HG03571 (cell line): ENCODE data around the gene APP.
A peak's percentile ranks its signal among the peaks of the same experiment; 100 is the strongest.

ENCODE experiments used
- ATAC-seq: cut with Tn5 transposase; IDR thresholded peaks from one replicate; pipeline ENCODE4 v1.9.1; 2021; ENCODE audit not compliant: unreplicated experiment

Gene APP

DNA sequence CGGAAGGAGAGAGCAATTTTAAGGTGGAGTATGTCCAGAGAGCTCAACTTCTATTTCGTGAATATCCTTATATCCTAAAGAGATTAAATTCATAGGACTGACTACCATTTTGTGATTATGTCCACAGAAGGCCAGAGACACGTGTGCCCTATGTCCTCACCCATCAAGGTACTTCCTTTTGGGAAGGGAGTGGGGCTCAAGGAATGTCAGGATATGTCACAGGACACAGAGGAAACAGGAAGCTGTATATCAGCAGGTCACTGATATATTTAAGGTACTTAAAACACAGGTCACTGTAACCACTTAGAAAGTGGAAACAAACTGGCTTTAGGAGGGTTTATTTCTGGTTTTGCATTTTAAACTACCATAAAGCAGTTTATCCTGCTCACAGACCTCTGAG lies 184.6 kb downstream of the APP start:
- no peak for ATAC-seq

DNA sequence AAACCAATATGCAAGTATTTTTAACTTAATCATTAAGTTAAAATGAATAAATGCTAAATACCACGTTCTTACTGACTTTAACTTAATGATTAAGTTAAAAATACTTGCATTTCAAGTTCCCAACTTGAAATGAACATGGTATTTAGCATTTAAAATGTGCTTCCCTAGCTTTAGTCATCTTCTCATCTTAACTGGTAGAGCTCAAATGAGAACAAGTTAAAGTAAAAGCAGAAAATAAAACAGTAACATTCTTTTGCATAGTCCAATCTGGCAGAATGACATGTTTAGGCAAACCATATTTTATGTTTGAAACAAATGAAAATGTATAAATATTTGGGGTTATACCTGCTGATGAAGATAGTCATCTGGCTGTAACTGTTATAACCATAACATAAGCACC lies 186.0 kb downstream of the APP start:
- ATAC-seq = no peak

- ATAC-seq = no peak
These were observed 186.8 kb downstream of the APP start for GRCh38 chr21:25983745-25984144.

DNA sequence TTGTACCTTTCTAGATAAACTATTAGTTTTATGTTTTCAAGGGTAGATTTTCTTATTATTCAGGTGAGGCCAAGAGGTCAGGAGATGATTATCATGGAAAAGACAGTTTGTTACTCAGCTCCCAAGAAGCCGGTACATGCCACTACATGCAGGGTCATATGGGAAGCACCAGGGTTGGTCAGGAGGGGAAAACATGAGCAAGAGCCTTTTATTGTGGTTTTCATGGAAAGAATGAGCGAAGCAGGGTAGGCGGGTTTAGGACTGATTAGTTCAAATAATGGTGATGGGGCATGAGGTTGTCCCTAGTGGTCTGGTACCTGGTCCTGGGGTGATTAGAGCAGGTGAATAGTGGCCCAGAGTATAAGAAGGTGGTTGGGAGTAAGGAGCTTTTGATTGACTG lies 189.9 kb downstream of the APP start:
- ATAC-seq = no peak

DNA sequence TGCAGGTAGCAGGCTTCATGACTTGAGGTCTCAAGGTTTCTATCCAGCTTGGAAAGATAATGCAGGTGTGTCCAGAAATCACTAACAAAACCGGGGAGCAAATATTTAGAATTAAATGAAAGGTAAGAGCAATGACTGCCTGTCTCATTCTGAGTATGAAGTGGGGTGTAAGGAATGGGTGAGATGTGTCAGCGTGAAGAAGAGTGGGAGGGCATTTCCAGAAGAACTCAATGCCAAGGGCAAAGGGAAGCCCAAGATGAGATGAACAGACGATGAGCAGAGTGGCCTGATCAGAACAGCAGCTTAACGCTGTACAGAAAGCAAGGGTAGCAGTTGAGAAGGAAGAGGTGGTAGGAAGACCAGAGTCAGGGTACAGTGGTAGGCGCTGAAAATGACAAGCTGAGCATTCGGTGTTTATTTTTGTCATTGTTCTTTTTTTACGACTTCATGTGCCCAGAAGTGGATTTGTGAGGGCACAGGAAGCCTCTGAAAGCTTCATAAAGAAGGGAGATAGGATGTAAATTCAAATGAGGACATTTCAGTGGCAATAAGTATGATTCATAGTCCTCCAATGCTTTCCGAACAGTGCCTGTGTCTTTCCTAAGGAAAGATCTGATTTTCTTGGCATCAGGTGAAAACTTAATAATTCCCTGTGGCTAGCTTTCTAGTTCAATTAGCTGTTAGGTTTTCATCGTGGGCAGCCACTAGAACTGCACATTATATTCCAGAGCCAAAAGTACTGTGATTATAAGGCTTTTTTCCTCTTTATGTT lies 190.5 kb downstream of the APP start:
- ATAC-seq = no peak

DNA sequence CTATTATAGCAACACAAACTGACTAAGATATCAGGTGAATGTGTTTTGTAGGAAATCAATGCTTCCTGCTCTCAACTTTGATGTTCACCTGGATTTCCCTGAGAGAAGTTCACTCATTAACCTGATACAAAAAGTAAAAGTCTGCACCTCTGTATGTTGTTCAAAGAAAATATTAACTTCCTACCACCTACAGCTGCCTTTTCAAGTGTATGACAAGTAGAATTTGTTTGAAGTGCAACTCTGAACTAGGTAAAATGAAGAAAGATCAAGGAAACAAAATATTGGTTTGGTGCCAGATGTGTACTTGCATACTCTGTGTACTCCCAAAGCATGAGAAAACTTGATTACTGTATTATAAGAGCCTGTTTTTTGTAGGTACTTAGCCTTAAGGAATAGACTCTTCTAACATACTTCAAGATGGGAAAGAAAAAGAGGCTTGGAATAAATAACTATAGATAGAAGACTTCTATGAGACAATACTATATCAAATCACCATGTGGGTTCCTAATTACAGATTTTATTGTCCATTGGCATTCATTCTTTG lies 193.4 kb downstream of the APP start:
- ATAC-seq = no peak

GRCh38 chr21:25974964-25975363 lies 195.6 kb downstream of the APP start:
- no peak for ATAC-seq

- ATAC-seq = no peak
These were observed 200.2 kb downstream of the APP start for GRCh38 chr21:25970254-25970930.

DNA sequence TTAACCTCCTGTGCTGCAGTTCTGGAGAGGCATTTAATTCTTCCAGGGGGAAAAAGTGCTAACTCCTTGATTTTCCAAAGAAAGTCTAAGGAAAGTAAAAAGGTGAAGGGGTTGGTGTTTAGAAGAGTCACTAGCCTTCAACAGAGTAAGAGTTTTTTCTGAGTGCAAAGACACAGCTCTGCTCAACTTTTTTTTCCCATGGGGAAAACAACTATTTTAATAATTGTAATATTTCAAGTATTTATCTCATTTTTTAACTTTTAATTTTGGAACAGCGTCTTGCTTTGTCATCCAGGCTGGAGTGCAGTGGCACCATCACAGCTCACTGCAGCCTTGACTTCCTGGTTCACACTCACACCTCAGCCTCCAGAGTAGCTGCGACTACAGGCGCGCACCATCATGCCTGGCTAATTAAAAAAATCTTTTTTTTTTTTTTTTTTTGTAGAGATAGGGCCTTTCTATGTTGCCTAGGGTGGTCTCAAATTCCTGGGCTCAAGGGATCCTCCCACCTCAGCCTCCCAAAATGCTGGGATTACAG lies 202.6 kb downstream of the APP start:
- ATAC-seq = peak; percentile 54

GRCh38 chr21:25967181-25967900 lies 203.2 kb downstream of the APP start:
- ATAC-seq = peak; percentile 96

DNA sequence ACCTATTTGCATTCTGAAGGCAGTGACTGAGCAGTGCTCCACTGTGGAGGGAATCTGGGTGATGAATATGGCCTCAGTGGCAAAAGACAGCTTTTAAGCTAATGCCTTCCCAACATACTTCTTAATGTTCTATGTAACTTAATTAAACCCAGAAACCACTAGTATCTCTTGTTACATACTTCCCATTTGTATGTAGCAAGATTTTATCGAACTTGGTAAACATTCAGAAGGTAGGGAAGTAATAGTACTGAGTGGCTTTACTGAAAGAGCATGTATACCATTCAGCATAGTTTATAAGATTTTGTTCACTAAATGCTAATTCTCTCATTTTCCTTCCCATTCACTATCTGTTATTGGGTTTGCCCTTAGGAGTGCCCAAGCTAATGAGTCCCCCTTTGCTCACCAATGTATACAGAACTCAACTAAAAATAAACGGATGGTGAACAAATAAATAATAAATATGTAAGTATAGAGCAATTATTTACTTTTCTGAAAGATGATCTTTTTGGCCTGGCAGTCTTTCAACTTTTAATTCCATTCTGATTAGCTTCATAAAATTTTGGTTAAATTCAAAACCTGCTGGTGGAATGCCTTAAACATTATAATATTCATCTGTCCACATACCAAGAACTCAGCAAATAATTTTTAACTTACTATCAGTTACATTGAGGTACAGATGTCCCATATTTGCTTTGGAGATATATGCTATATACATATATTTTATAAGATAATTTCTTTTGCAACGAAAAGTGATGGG lies 204.4 kb downstream of the APP start:
- ATAC-seq = no peak

DNA sequence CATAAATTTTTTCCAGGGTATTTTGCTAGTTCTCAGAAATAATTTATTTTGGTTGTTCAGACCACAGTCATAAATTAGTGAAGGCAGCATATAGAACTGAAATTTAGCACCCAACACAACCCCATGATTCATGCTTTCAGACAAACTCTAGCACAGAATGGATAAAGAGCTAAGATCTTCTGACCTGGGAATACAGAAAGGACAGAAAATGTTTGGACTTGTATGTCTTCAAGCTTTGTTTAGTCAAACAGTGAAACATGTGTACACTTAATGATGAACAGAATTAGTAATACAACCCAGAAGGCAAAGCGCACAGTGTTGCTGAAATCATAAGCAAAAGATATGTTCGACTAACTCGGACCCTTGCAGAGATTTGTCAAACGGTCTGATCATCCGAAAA lies 205.6 kb downstream of the APP start:
- no peak for ATAC-seq

DNA sequence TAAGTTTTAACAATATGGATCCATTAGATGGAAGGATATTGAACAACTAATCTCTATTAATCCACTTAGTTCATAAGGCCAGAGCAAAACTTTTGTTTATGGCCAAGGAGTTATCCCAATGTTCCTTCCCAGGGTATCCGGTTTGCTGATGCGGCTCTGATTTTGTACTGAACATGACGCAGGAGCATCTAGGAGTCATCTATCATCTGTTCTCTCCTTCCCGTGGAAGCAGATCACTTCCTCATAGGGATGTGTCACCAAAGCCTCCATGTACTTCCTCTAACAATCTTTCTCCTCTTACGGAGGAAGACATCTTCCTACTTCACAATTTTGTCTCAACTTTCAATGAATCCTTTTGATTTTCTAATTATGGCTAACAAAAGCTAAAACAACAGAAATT lies 206.6 kb downstream of the APP start:
- no peak for ATAC-seq

- no peak for ATAC-seq
These were observed 207.4 kb downstream of the APP start for GRCh38 chr21:25963181-25963580.

- no peak for ATAC-seq
These were observed 209.5 kb downstream of the APP start for GRCh38 chr21:25961042-25961441.

GRCh38 chr21:25960402-25960801 lies 210.2 kb downstream of the APP start:
- ATAC-seq = no peak

DNA sequence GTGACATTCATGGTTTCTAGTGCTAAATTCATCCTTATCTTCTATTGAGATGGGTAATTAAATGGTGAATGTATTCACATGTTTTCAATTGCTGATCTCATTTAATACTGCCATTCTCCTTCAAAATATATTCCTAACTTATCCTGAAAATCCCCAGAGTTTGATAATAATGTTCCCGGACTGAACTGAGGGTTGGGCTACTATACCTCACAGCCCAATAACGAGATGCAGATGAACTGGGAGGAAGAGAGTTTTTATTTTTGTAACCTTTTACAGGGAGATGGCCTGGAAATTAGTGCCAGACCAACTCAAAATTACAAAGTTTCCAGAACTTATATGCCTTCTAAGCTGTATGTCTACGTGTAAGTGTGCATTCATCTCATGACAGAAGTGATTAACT lies 210.8 kb downstream of the APP start:
- ATAC-seq = no peak

GRCh38 chr21:25956993-25957714 lies 213.4 kb downstream of the APP start:
- no peak for ATAC-seq

DNA sequence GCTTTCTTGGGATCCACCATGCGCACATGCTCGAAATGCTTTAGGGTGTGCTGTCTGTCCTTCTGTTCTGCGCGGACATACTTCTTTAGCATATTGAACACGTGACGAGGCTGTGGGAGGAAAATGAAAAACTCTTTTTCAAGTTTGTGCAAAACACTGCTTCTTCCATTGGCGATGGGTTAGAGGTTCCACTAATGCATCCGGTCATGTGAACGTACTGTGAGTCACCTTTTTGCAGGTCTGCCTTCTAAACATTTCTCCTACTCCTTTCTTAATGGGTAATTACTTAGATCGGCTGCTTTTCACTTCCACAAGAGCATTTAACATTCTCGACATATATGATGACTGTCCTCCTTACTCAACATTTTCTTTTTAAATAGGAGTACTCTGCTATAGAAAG lies 214.9 kb downstream of the APP start:
- no peak for ATAC-seq

GRCh38 chr21:25953659-25954058 lies 216.9 kb downstream of the APP start:
- no peak for ATAC-seq
